Endothelial cell (in vitro differentiated cells): ENCODE results near the gene FAM219B. TPM values are rescaled to one million over a fixed set of nuclear protein-coding genes. Genes with fewer than 3 reads are reported as not detected.

Experiments used
- DNase-seq: peaks from one replicate; pipeline ENCODE4 v3.0.0; 2021; ENCODE audit warnings: low spot score
- H3K27ac Mint-ChIP-seq: one replicate; pipeline ENCODE4 v1.8.0; 2021; ENCODE audit warnings: mixed read lengths, inconsistent platforms; ENCODE audit not compliant: unreplicated experiment
- H3K27me3 Mint-ChIP-seq: one replicate; pipeline ENCODE4 v1.8.0; 2021; ENCODE audit warnings: mild to moderate bottlenecking, moderate library complexity, mixed read lengths, inconsistent platforms; ENCODE audit not compliant: unreplicated experiment
- H3K36me3 Mint-ChIP-seq: one replicate; pipeline ENCODE4 v1.8.0; 2021; ENCODE audit warnings: mild to moderate bottlenecking, low read depth, mixed read lengths, inconsistent platforms; ENCODE audit not compliant: unreplicated experiment
- H3K4me1 Mint-ChIP-seq: one replicate; pipeline ENCODE4 v1.8.0; 2021; ENCODE audit warnings: mild to moderate bottlenecking, mixed read lengths, inconsistent platforms; ENCODE audit not compliant: unreplicated experiment
- H3K4me3 Mint-ChIP-seq: one replicate; pipeline ENCODE4 v1.8.0; 2021; ENCODE audit warnings: mild to moderate bottlenecking, mixed read lengths, inconsistent platforms; ENCODE audit not compliant: unreplicated experiment
- H3K9me3 Mint-ChIP-seq: one replicate; pipeline ENCODE4 v1.8.0; 2021; ENCODE audit warnings: mixed read lengths, inconsistent platforms; ENCODE audit not compliant: unreplicated experiment
- CTCF ChIP-seq: fragments of 200-600 bp; sonication (generic); IDR thresholded peaks from one replicate; pipeline ENCODE4 v1.5.0; 2021; ENCODE audit warnings: antibody characterized with exemption; ENCODE audit not compliant: unreplicated experiment
- total RNA-seq: library from RNA; stranded (reverse); fragmentation: NEBNext Ultra II Directional; extraction: Animal tissue kit (Norgen Biotek cat#: 25700); gene quantifications from one replicate; pipeline ENCODE4 v1.2.1, GENCODE V29; 2021; ENCODE audit not compliant: unreplicated experiment

Gene FAM219B
- total RNA-seq, 1 donor from 2014 or later, result 70.0 TPM

GRCh38 chr15:74873036-74873755 lies 33.5 kb downstream of the FAM219B start, which contains the start of gene SCAMP2:
Gene SCAMP2 (minus strand): TSS chr15:74873365. CDS start chr15:74873255, 110 bp downstream.
- Mint-ChIP-seq H3K36me3 (peaks cover 1% of the 10 kb centered on the region), H3K27ac (peak within 1 kb of the TSS; percentile 91), H3K9me3 (no peaks in the 10 kb centered on the region), H3K4me3 (peak within 1 kb of the TSS; percentile 95), H3K4me1 (peaks cover 28% of the 10 kb centered on the region), H3K27me3 (peaks cover 11% of the 10 kb centered on the region)
- DNase-seq, result peak; percentile 85
- no peak for TF ChIP-seq CTCF

- no peak for DNase-seq
- H3K4me3 Mint-ChIP-seq, result peak overlapping the region; percentile 95
- peaks cover 32% of the 10 kb centered on the region for H3K4me1 Mint-ChIP-seq
- H3K27me3 Mint-ChIP-seq, result peaks cover 11% of the 10 kb centered on the region
- no peaks in the 10 kb centered on the region for H3K9me3 Mint-ChIP-seq
- no peak for TF ChIP-seq CTCF
- peaks cover 7% of the 10 kb centered on the region for H3K36me3 Mint-ChIP-seq
- H3K27ac Mint-ChIP-seq, result peak overlapping the region; percentile 88
These were observed 34.0 kb downstream of the FAM219B start for GRCh38 chr15:74872702-74873035.

GRCh38 chr15:74870436-74871215 lies 36.0 kb downstream of the FAM219B start:
- H3K27ac Mint-ChIP-seq, result peak overlapping the region; percentile 61

GRCh38 chr15:74869726-74870407 lies 36.8 kb downstream of the FAM219B start:
- no peak for TF ChIP-seq CTCF
- H3K4me3 Mint-ChIP-seq, result peak overlapping the region; percentile 62
- peak overlapping the region; percentile 54 for H3K27ac Mint-ChIP-seq
- peaks cover 5% of the 10 kb centered on the region for H3K9me3 Mint-ChIP-seq
- H3K27me3 Mint-ChIP-seq, result peaks cover 10% of the 10 kb centered on the region
- peak; percentile 53 for DNase-seq
- H3K4me1 Mint-ChIP-seq, result peaks cover 50% of the 10 kb centered on the region
- peaks cover 21% of the 10 kb centered on the region for H3K36me3 Mint-ChIP-seq

More at GRCh38 chr15:74870436-74871215, 36.0 kb downstream of the FAM219B start:
- H3K9me3 Mint-ChIP-seq, result peaks cover 5% of the 10 kb centered on the region
- H3K4me3 Mint-ChIP-seq, result peak overlapping the region; percentile 62
- DNase-seq, result no peak
- H3K27me3 Mint-ChIP-seq, result peaks cover 10% of the 10 kb centered on the region
- TF ChIP-seq CTCF, result no peak
- H3K36me3 Mint-ChIP-seq, result peaks cover 20% of the 10 kb centered on the region
- peaks cover 46% of the 10 kb centered on the region for H3K4me1 Mint-ChIP-seq
